Vagina (tissue), 2 donors: ENCODE measurements around the gene MRPL55.

Experiments
- POLR2A ChIP-seq, 2 donors: fragments of 450-650 bp; IDR thresholded peaks; one replicate each; pipeline ENCODE4 v1.6.1; 2017; ENCODE audit warnings: antibody characterized with exemption in 2 of 2, mild to moderate bottlenecking in 2 of 2, moderate library complexity in 2 of 2
- POLR2AphosphoS5 ChIP-seq, 2 donors: sonication (generic); formaldehyde crosslinking; IDR thresholded peaks; one replicate each; pipeline ENCODE4 v1.9.0; 2017; ENCODE audit warnings: antibody characterized with exemption in 2 of 2, mild to moderate bottlenecking in 2 of 2, low read depth in 1 of 2; ENCODE audit not compliant: insufficient read depth in 1 of 2
- TF ChIP-seq, protein P1 (sequence below), 3 experiments: fragments of 450-650 bp in 2 of 3; fragments of 200-600 bp in 1 of 3; sonication (generic) in 1 of 3; IDR thresholded peaks; one replicate each; pipeline ENCODE4 v1.5.1; 2017 to 2019; ENCODE audit warnings: antibody characterized with exemption in 3 of 3, mild to moderate bottlenecking in 2 of 3, moderate library complexity in 2 of 3

DNA sequence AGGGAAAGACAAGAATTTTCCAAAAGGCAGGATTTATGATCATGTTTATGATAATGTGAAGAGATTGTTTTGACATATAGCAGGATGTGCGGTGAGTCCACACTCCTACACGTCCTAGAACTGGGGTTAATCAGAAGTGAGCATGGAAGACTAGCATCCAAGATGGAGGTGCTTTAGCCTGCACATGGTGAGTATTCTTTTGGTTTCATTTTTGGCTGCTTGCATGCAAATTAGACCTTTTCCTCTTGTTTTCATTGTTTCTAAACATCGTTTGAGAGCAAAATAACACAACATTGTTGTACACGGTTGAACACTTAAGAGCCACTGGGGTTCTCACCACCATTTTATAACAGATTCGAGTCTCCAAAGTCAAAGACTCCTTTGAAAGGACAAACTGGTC, 16.1 kb upstream of the MRPL55 start:
- TF ChIP-seq, protein P1, sequence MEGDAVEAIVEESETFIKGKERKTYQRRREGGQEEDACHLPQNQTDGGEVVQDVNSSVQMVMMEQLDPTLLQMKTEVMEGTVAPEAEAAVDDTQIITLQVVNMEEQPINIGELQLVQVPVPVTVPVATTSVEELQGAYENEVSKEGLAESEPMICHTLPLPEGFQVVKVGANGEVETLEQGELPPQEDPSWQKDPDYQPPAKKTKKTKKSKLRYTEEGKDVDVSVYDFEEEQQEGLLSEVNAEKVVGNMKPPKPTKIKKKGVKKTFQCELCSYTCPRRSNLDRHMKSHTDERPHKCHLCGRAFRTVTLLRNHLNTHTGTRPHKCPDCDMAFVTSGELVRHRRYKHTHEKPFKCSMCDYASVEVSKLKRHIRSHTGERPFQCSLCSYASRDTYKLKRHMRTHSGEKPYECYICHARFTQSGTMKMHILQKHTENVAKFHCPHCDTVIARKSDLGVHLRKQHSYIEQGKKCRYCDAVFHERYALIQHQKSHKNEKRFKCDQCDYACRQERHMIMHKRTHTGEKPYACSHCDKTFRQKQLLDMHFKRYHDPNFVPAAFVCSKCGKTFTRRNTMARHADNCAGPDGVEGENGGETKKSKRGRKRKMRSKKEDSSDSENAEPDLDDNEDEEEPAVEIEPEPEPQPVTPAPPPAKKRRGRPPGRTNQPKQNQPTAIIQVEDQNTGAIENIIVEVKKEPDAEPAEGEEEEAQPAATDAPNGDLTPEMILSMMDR (IDR thresholded peaks at IDR 0.05), result no peak
- TF ChIP-seq POLR2AphosphoS5 (IDR thresholded peaks at IDR 0.05; ENCODE audit: insufficient read depth in 1 of 2, low read depth in 1 of 2) (no peak), POLR2A (IDR thresholded peaks at IDR 0.05) (no peak)
